ENCODE results near the gene FMO1.
"Not testable (repeated sequence)": the region's sequence is repeated elsewhere in the genome, so short reads cannot be mapped to it uniquely, and the experiment has no call there.

The FMO1 gene

DNA sequence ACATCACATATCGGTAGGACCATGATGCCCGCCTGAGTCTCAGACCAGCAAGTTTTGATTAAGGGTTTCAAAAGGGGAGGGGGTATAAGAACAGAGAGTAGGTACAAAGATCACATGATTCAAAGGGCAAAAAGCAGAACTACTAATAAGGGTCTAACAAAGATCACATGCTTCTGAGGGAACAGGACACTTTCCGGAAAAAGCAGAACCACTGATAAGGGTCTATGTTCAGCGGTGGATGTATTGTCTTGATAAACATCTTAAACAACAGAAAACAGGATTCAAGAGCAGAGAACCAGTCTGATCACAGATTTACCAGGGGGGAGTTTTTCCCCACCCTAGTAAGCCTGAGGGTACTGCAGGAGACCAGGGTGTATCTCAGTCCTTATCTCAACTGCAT is 12.1 kb upstream of the FMO1 start:
- FAIRE-seq = not testable (repeated sequence)

DNA sequence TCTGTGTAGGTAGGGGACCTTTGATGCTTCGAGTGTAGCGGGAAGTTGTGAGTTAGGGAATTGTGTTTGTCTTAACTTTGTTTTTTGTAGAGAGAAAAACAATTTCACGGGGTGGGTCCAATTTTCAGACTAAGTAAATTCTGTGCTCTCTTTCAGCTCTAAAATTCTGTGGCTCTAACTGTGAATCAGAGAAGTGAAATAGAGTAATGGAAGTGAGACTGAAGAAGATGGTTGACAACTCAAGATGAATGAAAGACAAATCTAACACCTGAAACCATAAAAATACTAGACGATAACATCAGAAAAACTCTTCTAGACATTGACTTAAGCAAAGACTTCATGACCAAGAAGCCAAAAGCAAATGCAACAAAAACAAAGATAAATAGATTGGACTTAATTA is 4.4 kb upstream of the FMO1 start:
- no peak for FAIRE-seq

DNA sequence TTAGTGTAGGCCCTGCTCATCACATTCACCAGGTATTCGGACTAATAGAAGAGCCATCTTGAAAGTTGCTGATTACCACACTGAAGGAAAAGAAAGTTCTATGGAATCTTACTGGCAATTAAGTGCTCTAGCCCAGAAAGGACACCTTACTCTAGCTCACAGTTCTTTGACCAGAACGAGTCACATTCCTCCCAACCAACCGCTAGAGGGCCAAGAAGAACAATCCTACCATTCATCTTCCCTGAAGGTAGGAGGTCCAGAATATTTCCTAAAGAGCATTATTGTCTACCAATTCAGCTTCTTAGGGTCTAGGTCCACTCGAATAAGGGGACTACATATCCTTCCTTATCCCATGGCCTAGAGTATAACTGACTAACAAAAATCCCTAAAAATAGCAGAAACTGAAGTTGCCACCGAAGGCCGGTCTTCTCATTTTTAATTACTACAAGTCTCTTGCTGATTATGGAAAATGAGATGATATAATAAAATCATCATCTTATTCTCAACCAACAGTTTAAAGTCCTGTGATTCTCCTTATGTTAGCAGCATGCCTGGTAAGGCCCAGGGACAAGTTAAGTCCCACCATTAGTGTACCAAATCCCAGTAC is 2.7 kb upstream of the FMO1 start:
- FAIRE-seq = no peak

DNA sequence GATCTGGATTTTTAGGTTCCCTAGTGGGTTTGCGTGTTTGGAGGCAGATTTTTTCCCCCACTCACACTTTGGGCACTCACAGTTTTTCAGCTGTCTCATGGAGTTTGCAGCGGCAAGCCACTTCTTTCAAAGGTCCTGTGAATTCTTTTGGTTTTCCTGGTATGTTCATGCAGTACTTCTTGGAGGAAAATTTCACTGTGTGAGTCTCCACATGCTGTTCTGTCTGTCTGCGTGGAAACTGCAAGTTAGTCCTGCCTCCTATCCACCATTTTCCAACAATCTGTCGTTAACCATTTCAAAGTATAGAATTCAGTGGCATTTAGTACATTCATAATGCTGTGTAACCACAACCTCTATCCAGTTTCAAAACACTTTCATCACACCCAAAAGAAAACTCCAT is 793 bp upstream of the FMO1 start:
- no peak for FAIRE-seq

DNA sequence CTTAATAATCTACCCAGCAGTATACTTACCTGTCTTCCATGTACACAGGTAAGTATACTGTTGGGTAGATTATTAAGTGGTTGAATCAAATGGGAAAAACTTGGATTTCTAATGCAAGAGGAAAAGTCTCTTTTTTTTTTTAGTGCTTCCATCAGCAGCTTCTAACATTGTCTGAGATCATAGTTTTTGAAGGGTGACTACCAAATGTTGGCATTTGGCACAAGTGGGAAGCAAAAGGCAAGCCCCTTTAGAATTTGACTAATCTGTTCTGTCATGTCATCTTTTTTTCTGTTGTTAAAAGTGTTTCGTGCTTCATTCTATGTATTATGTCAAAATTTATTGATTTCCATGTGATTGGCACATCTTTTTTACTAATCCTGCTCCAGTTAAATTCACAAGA is 547 bp downstream of the FMO1 start:
- no peak for FAIRE-seq

DNA sequence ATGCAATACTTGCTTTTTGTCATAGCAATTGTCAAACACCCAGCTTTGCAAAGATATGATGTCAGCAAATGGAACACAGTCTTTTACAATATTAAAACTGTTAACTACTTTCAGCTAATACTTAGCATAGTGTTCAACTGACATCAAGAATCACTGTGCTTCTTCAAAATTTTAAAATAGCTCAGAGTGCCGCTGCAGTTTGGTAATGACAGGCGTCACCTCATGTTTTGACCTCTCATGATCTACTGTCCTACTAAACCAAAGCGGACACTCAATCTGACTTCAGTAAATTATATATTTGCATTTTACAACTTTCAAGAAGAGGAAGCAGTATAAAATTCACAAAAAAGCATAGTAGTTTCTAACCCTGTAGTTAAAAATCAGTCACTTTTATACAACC is 2.0 kb downstream of the FMO1 start:
- no peak for FAIRE-seq

DNA sequence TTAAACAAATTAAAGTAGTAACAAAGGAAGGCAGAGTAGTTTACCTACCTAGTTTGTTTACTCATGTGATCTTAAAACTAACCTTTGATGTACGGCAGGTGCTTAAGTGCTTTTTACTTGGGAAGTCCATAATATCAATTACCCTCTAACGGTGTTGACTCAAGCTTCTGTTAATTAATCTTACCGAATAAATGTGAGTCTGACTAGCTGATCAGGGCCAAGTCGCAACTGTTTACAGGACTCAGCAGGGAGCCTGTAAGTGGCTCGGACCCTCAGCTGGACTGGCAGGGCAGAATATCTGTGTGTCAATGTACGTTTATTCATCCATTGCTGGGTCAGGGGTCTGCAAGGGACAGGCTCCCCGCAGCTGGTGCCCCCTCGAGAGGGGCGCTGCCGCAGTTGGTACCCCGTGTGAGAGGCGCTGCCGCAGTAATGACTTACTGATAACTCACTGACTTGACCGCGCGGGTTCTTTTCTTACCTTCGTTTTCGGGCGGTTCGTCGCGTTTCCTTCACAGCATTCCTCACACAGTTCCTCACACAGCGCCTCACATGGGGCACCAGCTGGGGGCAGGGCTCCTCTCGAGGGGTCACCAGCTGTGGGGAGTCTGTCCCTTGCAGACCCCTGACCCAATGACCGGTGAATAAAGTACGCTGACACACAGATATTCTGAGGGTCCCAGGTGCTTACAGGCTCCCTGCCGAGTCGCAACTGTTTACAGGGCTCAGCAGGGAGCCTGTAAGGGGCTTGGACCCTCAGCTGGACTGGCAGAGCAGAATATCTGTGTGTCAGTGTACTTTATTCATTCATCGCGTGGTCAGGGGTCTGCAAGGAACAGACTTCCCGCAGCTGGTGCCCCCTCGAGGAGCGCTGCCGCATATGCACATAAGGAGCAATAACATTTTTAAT is 3.0 kb downstream of the FMO1 start:
- FAIRE-seq = no peak

DNA sequence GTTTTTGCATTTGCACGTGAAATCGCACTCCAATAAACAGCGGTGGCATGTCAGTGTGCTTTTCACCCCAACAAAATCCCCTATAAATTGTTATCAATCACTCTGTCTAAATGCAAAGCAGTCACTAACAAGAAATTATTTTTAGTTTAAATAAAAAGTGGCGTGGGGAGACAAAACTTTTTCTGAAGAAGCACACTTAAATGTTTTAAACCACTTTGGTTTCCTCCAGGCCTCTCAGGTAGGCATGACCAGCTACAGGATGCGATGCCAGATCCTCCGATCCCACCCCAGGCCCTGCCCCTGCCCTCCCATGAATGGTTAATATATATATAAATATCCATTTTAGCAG is 3.6 kb downstream of the FMO1 start:
- FAIRE-seq = no peak

DNA sequence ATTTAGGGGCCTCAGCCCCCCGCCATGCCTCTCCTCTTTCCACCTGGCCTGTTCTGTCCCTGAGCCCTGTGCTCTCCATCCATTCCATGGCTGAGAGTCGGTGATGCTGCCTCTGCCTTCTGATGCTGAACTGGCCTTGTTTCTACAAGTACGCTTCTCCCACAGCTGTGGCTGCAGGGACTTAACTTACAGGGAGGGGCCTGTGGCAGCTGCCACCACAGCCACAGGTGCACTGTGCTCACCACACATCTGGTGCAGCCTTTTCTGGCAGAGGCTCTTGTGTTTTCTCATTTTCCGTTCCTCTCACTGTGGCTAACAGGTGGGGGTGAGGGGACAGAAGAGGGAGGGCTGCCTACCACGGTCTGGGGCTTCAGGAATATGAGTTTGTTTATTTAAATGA is 4.2 kb downstream of the FMO1 start:
- no peak for FAIRE-seq

DNA sequence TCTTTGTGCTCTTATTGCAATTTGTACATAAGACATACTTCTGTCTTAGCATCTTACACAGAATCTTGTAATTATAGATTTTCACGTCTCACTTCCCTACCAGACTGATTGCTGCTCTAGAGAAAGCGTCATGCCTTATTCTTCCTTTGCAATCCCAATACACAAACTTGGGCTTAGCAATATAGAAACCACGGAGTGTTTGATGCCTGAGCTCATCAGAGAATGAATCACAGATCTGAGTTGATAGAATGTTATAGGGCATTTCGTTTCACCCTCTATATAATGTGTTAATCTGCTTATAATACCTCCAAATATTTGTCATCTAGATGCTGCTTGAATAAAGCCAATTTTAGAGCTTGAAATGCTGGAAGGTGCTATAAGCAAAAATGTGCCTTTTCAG is 6.6 kb downstream of the FMO1 start:
- no peak for FAIRE-seq

DNA sequence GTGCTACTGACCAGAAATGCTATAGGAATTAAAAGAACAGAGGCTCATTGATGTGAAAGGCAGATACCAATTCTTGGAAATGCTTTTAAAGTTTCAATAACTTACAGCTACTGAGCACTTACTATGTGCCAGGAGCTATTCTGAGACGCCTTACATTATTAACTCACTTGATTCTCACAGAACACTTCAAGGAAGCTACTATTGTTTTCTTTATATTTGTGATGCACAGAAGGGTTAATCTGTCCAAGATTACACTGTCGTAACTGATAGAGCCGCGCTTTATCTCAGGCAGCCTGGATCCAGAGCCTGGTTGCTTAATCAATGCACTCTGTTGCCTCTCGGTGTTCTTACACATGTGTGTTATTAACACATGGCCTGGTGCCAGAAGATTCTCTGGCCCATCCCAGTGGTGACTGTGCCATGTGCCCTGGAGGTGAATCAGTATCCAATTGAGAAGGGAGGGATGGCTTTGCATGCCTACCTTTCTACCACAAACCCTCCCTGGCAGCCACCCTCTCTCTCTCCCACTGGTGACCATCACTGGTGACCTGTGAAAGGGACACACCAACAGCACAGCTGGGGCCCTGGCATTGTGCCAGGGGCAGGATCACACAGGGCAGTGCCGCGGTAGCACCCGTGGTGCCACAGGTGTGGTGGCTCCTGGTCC is 8.8 kb downstream of the FMO1 start:
- no peak for FAIRE-seq

DNA sequence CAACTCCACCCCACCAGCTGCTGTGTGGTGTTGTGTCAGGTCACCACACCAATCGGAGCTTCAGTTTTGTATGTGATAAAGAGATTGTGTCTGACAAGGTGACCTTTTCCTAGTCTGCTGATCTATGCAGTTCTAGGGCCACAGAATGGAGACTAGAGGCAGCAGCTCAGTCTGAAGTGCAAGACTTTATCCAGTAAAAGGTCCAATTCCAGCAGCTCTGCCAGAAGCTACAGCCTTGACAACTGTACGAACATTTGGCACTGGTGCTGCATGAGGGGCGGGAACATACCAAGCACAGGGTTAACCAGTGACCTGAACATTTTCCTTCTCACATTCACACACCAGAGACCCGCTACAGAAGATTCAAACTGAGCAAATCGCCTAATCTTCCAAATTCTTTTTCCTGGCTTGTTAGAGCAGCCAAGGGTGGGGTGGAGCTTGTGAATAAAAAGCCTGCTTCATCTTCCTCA is 9.3 kb downstream of the FMO1 start:
- no peak for FAIRE-seq

DNA sequence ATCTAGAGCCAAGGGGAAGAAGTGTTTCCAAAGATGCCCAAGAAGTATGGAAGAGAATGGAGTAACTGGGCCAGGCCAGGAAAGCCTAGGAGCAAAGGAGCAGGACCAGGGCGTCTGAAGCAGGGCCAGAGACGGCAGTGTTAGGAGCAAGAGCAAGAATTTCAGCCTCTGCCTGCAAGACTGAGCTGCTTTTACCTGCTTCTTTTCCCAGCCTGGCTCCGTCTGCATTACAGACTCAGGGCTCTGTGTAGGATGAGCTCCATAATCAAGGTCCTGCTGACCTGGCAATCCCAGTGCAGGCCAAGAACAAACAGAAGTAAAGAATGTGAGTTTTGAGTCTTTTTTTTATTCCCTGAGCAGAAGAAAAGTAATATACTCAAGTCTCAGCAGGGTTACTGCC is 10.1 kb downstream of the FMO1 start:
- FAIRE-seq = no peak

DNA sequence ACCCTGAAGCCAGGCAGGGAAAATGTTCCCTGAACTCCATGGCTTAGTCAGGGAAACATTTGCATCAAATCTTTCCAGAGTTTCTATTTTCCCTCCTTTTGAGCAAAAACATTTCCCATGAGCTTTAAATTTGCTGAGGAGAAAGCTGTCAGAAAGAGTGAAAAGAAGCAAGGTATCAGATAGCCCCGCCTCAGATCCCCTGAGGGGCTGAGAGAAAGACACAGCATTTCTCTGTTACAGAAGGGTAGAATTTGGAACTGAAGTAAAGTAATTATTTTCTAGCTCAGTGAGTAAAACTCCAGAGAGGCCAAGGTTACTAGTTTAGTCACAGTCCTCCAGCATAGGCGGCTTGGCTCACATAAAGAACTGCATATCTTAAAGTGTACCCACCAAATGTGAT is 10.6 kb downstream of the FMO1 start:
- no peak for FAIRE-seq

DNA sequence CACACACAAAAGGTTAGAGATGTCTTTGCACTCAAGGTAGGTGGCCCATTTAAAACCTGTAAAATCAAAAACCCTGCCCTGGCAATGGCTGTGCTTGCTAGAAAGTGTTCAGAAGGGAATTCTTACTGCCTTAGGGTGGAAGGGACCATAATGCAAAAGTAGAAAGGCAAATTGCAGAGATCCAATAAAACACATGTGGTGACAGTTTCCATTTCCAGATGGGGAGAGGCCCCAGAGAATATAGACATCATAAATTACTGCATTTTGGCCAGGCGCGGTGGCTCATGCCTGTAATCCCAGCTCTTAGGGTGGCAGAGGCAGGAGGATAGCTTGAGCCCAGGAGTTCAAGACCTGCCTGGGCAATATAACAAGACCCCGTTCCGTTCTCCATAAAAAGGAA is 13.0 kb downstream of the FMO1 start:
- FAIRE-seq = no peak

DNA sequence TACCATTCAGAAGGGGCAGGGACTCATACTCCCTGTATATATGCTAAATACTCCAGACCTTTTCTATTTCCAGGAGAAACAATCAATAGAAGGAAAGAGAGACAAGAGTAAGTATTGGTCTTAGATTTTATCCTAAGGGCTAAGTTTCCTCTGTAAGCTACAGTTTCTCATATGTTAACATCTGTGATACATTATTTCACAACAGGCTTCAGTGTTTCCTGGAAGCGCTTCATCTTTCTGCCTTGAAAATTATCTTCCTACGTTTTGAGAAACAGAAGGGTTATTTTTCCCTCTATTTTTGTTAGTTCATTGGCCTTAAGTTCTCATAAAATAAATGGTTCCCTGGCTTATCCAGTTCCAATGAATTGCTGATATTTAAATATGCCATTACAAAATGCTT is 15.6 kb downstream of the FMO1 start:
- no peak for FAIRE-seq

DNA sequence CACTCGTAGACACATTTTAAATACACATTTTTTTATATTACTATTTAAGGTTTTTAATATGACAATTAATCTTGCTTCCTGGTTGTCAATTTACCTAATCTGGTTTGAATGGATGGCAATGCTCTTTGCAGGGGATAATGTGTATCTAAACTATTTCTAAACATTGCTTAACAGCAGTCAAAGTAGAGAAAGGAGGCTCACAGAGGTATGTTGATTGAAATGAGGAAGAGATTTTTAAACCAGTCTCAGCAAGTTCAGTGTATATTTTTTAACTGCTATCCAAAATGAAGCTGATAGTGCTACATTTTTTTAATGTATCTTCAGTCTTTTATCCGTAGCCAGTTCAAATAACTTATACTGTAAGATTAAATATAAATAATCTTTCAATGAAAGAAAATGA is 17.4 kb downstream of the FMO1 start:
- FAIRE-seq = no peak

DNA sequence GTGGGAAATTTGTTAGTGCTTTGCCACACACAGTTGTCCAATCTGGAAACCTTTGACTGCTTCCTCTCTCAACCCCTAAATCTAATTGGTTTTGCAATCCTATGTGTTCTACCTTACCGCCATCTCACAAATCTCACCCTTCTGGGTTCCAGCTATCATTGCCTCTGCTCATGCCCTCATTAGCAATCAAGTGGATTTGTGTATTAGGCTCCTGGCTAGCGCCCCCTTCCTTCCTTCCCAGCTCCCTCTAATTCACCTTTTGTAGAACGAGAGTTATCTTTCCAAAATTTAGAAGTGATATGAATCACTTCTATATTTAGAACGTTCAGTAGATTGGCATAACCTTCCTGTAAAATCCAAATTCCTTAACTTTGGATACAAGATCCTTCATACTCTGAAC is 18.6 kb downstream of the FMO1 start:
- FAIRE-seq = no peak

DNA sequence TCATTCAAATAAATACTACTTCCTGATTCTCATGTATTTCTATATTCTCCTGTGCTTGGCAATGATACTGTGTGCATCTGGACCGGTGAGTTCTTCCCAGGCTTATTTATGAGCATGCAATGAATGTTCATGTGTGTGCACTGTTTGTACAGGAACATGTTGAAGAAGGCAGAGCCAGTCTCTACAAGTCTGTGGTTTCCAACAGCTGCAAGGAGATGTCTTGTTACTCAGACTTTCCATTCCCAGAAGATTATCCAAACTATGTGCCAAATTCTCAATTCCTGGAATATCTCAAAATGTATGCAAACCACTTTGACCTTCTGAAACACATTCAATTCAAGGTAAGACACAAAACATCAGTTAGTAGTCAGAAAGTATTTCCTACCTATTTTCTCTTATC is 19.1 kb downstream of the FMO1 start:
- no peak for FAIRE-seq

DNA sequence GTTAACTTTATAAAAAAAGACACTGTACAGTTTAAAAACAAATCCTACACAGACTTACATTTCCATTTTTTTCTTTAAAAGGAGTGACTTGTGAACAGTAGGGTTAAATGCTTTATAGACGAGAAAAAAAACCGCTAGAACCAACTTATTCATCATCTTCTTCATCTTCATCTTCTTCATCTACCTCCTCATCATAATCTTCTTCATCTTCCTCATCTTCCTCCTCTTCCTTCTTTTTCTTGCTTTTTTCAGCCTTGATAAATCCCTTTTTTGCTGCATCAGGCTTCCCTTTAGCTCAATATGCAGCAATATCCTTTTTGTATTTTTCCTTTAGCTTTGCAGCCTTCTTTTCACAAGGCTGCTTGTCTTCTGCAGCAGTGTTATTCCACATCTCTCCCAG is 22.5 kb downstream of the FMO1 start:
- FAIRE-seq = no peak

DNA sequence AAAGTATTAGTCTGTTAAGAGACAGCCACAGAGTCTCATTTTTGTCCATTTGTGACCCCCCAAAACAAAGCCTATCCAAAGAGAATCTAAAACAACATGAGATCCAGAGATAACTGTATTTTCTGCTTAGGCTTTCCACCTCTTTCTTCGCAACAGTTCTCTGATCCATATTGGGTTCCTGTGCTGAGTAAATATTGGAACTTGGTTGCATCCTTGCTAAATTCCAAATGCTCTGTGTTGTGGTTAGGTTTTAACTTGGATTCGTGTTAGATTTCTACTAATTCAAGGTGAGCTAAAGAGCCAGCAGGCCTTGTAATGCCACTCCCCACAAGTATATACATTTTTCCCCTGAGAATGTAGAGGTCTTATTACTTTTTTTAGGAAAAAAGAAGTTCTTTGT is 29.2 kb downstream of the FMO1 start:
- no peak for FAIRE-seq

DNA sequence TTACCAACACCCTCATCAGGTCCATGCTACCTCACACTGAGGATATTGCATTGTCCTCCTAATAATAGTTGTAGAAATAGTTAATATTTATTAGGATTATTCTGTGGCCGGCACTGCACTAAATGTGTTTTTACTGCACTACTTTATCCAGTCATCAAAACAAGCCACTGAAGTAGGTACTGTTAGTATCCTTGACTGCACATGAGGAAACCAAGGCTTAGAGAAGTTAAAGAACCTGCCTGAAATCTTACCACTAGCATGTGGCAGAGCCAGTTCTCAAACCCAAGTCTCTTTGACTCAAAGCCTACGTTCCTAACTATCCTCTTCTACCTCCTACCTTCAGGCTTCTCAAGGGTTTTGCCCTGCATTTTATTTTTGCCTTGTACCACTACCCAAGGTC is 30.9 kb downstream of the FMO1 start:
- no peak for FAIRE-seq

DNA sequence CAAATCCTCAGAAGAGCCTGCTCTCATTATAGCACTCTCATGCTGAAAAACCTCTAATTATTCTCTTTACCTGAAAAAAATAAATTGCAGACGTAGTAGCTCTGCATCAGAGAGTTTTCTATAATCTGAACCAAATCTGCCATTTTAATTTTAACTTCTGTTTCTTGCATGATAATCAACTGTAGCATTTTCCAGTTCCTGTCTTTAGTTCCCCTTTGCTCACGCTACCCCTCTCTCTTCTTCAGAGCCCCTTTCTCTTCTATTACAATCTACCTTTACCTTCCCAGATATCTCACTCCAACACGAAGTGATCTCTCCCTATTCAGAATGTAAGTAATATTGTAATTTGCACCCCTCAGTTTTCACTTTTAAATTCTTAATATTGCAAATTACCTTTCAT is 31.4 kb downstream of the FMO1 start:
- no peak for FAIRE-seq

DNA sequence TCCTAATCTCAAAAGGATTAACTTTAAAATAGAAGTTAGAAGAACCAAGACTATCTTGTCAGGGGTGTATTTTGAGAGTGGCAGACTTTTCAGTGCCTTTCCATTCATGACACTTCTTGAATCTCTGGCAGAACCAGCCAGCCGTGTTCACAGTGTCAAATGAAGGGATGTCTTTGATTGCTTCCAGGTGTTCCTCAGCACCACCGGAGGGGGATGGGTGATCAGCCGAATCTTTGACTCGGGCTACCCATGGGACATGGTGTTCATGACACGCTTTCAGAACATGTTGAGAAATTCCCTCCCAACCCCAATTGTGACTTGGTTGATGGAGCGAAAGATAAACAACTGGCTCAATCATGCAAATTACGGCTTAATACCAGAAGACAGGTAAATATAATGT is 32.3 kb downstream of the FMO1 start:
- FAIRE-seq = no peak

Data from colon (tissue), 2 donors.